SK-N-MC (cell line): Measurements from ENCODE around the gene NDC1.

Experiments used
- DNase-seq: peaks from one replicate; pipeline ENCODE4 v3.0.0-alpha.2; 2011; ENCODE audit warnings: low read depth, low spot score
- H3K27ac ChIP-seq: fragments of 200-600 bp; sonication (generic); 2 replicates; pipeline ENCODE4 v1.5.1; 2016; ENCODE audit warnings: mixed run types
- H3K36me3 ChIP-seq: fragments of 200-600 bp; sonication (generic); 2 replicates; pipeline ENCODE4 v1.6.1; 2017; ENCODE audit warnings: antibody characterized with exemption, low read length, mixed read lengths; ENCODE audit not compliant: insufficient read depth
- H3K4me3 ChIP-seq: fragments of 200-600 bp; sonication (generic); 2 replicates; pipeline ENCODE4 v1.5.1; 2016
- H3K9ac ChIP-seq: fragments of 200-600 bp; sonication (generic); 2 replicates; pipeline ENCODE4 v1.8.0; 2017; ENCODE audit warnings: mixed run types, mixed read lengths; ENCODE audit not compliant: insufficient read length
- H3K9me3 ChIP-seq: fragments of 200-600 bp; sonication (generic); 2 replicates; pipeline ENCODE4 v1.6.1; 2017; ENCODE audit warnings: low read depth, mild to moderate bottlenecking, antibody characterized with exemption, low read length, moderate library complexity, mixed read lengths
- EZH2 ChIP-seq: fragments of 200-600 bp; sonication (generic); IDR thresholded peaks from one replicate; pipeline ENCODE4 v1.6.1; 2017; ENCODE audit warnings: antibody characterized with exemption
- FOXP2 ChIP-seq: optimal IDR thresholded peaks from 2 replicates; pipeline ENCODE3; 2011; ENCODE audit warnings: mild to moderate bottlenecking, moderate library complexity; ENCODE audit not compliant: insufficient read depth; ENCODE audit errors: extremely low read length, control extremely low read depth
- POLR2AphosphoS5 ChIP-seq: IDR thresholded peaks from 2 replicates; pipeline ENCODE4 v1.6.1; 2012; ENCODE audit warnings: mild to moderate bottlenecking, low read depth, low read length, borderline replicate concordance

The NDC1 gene

DNA sequence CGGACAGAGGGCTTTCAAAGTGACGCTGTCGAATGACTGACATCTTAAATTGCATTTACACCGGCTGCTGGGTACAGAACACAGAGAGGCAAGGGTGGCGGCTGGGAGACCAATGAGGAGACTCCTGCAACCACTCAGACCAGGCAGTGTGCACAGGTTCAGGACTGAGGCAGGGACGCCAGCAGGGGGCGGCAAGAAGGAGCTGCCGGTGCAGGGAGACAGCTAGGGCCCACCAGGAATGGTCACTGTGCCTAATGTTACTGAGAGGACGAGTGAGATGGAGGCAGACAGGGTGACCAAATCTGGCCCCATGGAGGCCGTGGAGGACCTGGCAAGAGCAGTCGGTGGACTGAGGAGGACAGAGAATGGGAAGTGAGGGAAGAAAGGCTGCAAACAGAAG lies 122.6 kb downstream of the NDC1 start:
- no peak for DNase-seq
- H3K4me3 ChIP-seq = no peak overlapping the region
- no peak overlapping the region for H3K9ac ChIP-seq
- no peaks in the 10 kb centered on the region for H3K36me3 ChIP-seq
- TF ChIP-seq EZH2 (no peak), POLR2AphosphoS5 (no peak), FOXP2 (no peak)
- H3K27ac ChIP-seq = no peak overlapping the region
- H3K9me3 ChIP-seq = no peaks in the 10 kb centered on the region
